Hepatocyte (in vitro differentiated cells): ENCODE measurements around the gene RASAL2.
"Not testable (repeated sequence)": the region's sequence is repeated elsewhere in the genome, so short reads cannot be mapped to it uniquely, and the experiment has no call there.

Source experiments
- CTCF ChIP-seq: fragments of 200-600 bp; sonication (generic); IDR thresholded peaks from 2 replicates; pipeline ENCODE4 v1.5.1; 2016; ENCODE audit warnings: antibody characterized with exemption, mild to moderate bottlenecking; ENCODE audit not compliant: poor library complexity
- EZH2 ChIP-seq: fragments of 200-600 bp; sonication (generic); IDR thresholded peaks from 2 replicates; pipeline ENCODE4 v1.6.1; 2016; ENCODE audit warnings: antibody characterized with exemption, mild to moderate bottlenecking, borderline replicate concordance

DNA sequence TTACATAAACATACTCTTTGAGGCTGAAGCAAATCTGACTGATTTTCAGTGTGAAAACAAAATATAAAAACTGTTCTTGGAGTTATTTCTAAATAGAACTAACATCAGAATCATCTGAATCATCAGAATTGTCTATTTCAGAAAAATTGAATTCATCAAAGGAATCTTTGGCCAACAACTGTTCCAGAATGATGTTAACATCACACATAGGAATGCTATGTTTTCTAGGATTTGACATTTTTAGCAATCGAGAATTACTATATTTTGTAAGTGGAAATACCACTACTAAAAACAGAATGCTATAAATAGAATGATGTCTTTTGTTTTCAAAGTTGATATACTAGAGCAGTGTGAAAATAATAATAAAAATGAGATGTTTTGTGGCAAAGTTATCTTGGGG is 258.0 kb downstream of the RASAL2 start:
- TF ChIP-seq CTCF, EZH2: not testable (repeated sequence)
